SK-N-SH (cell line): ENCODE measurements around the gene TPD52L1.

Experiments
- CHD2 ChIP-seq: fragments of 150-350 bp; IDR thresholded peaks from 2 replicates; pipeline ENCODE4 v1.6.1; 2018; ENCODE audit warnings: low read length; ENCODE audit not compliant: partially characterized antibody
- CTCF ChIP-seq: fragments of 200-600 bp; sonication (generic); IDR thresholded peaks from 2 replicates; pipeline ENCODE4 v1.6.1; 2017; ENCODE audit warnings: antibody characterized with exemption, mild to moderate bottlenecking, moderate library complexity
- GATA2 ChIP-seq: sonication (generic); formaldehyde crosslinking; IDR thresholded peaks from 2 replicates; pipeline ENCODE4 v1.5.0; 2020; ENCODE audit warnings: mild to moderate bottlenecking, missing genetic modification reagents
- NFIC ChIP-seq: IDR thresholded peaks from 2 replicates; pipeline ENCODE4 v1.4.0; 2012; ENCODE audit warnings: borderline replicate concordance
- PBX3 ChIP-seq: IDR thresholded peaks from 2 replicates; pipeline ENCODE4; 2012
- POLR2AphosphoS5 ChIP-seq: IDR thresholded peaks from 2 replicates; pipeline ENCODE4 v1.6.1; 2012; ENCODE audit warnings: low read depth, low read length
- RCOR1 ChIP-seq: fragments of 150-350 bp; IDR thresholded peaks from 2 replicates; pipeline ENCODE4 v1.6.1; 2017; ENCODE audit warnings: antibody characterized with exemption, low read length
- REST ChIP-seq: IDR thresholded peaks from 2 replicates; pipeline ENCODE4 v1.6.1; 2012; ENCODE audit warnings: mild to moderate bottlenecking, low read depth, low read length, moderate library complexity
- RFX5 ChIP-seq: IDR thresholded peaks from 2 replicates; pipeline ENCODE4 v1.6.1; 2012; ENCODE audit warnings: mild to moderate bottlenecking, improper control_type of control experiment, low read length
- SMC3 ChIP-seq: IDR thresholded peaks from 2 replicates; pipeline ENCODE4 v1.6.1; 2012; ENCODE audit warnings: low read depth, low read length, improper control_type of control experiment
- ZBTB33 ChIP-seq: IDR thresholded peaks from 2 replicates; pipeline ENCODE4 v1.4.0; 2012; ENCODE audit warnings: low read depth, borderline replicate concordance

- TF ChIP-seq RCOR1: no peak
- no peak for TF ChIP-seq RFX5
- TF ChIP-seq CTCF: no peak
- TF ChIP-seq NFIC: no peak
- no peak for TF ChIP-seq CHD2
- TF ChIP-seq POLR2AphosphoS5: no peak
- no peak for TF ChIP-seq PBX3
- no peak for TF ChIP-seq ZBTB33
- TF ChIP-seq REST: no peak
- no peak for TF ChIP-seq GATA2 (CRISPR knock-in tag)
- no peak for TF ChIP-seq SMC3
Measured at GRCh38 chr6:125210667-125211066, 57.1 kb downstream of the TPD52L1 start.
